PC-3 (cell line): ENCODE measurements around the gene FKBP14. TPM values are rescaled to one million over a fixed set of nuclear protein-coding genes. Genes with fewer than 3 reads are reported as not detected.

Experiments
- ATAC-seq: fragments of 200-7000 bp; cut with Tn5 transposase; 2 replicates; pipeline ENCODE4 v1.9.1; 2020; ENCODE audit warnings: mild to moderate bottlenecking, moderate library complexity
- BruUV-seq: library from RNA; stranded (reverse); fragments of 400-500 nt; replicated peaks from 2 replicates; lab custom pipeline; 2021; lab: Mats Ljungman, UMichigan
- CTCF ChIA-PET: fragments of 300-600 bp; sonication (Branson Sonifier 250); formaldehyde crosslinking; loops from one replicate; lab custom pipeline; 2022; ENCODE audit warnings: antibody characterized with exemption; lab: Charles Lee
- POLR2A ChIA-PET: fragments of 300-600 bp; sonication (Branson Sonifier 250); formaldehyde crosslinking; loops from one replicate; lab custom pipeline; 2022; ENCODE audit warnings: antibody characterized with exemption; ENCODE audit not compliant: unreplicated experiment; lab: Charles Lee
- DNase-seq: peaks from one replicate; pipeline ENCODE4 v3.0.0-alpha.2; 2015
- H2AFZ ChIP-seq: fragments of 300-600 bp; sonication (generic); 2 replicates; pipeline ENCODE4 v1.6.0; 2016; ENCODE audit warnings: antibody characterized with exemption, low read length
- H3F3A ChIP-seq: fragments of 300-600 bp; sonication (generic); one replicate; pipeline ENCODE4 v1.6.0; 2017; ENCODE audit warnings: antibody characterized with exemption, low read length, control low read depth, mild to moderate bottlenecking; ENCODE audit not compliant: unreplicated experiment
- H3K27ac ChIP-seq: fragments of 300-600 bp; sonication (generic); 2 replicates; pipeline ENCODE4 v1.5.1; 2016; ENCODE audit warnings: mild to moderate bottlenecking, low read length
- H3K27me3 ChIP-seq: fragments of 300-600 bp; sonication (generic); 2 replicates; pipeline ENCODE4 v1.6.1; 2016; ENCODE audit warnings: low read length, mixed read lengths
- H3K36me3 ChIP-seq: fragments of 300-600 bp; sonication (generic); 2 replicates; pipeline ENCODE4 v1.6.1; 2016; ENCODE audit warnings: low read depth, mixed run types, low read length, mixed read lengths
- H3K4me1 ChIP-seq: fragments of 300-600 bp; sonication (generic); 2 replicates; pipeline ENCODE4 v1.5.1; 2016; ENCODE audit warnings: low read length; ENCODE audit not compliant: insufficient read depth
- H3K4me2 ChIP-seq: fragments of 300-600 bp; sonication (generic); 2 replicates; pipeline ENCODE4 v1.6.0; 2016; ENCODE audit warnings: low read length
- H3K4me3 ChIP-seq: fragments of 300-600 bp; sonication (generic); 2 replicates; pipeline ENCODE4 v1.5.1; 2016; ENCODE audit warnings: mild to moderate bottlenecking, low read length, mixed read lengths
- H3K79me2 ChIP-seq: fragments of 300-600 bp; sonication (generic); 2 replicates; pipeline ENCODE4 v1.6.1; 2017; ENCODE audit warnings: low read length, mixed read lengths
- H3K9ac ChIP-seq: fragments of 300-600 bp; sonication (generic); 2 replicates; pipeline ENCODE4 v1.6.0; 2016; ENCODE audit warnings: mild to moderate bottlenecking, low read length
- H3K9me2 ChIP-seq: fragments of 300-600 bp; sonication (generic); replicated peaks from 2 replicates; pipeline ENCODE4 v1.6.1; 2016; ENCODE audit warnings: mixed run types, low read length, mixed read lengths
- H3K9me3 ChIP-seq: fragments of 300-600 bp; sonication (generic); 2 replicates; pipeline ENCODE4 v1.6.1; 2016; ENCODE audit warnings: low read length, mixed read lengths
- H4K20me1 ChIP-seq: fragments of 300-600 bp; sonication (generic); 2 replicates; pipeline ENCODE4 v1.6.1; 2016; ENCODE audit warnings: low read length, mixed read lengths
- EZH2 ChIP-seq: fragments of 300-600 bp; sonication (generic); IDR thresholded peaks from one replicate; pipeline ENCODE4 v1.6.1; 2017; ENCODE audit warnings: antibody characterized with exemption, mild to moderate bottlenecking, low read length; ENCODE audit not compliant: unreplicated experiment
- EZH2phosphoT487 ChIP-seq: fragments of 300-600 bp; sonication (generic); IDR thresholded peaks from 2 replicates; pipeline ENCODE4 v1.6.1; 2018; ENCODE audit warnings: mild to moderate bottlenecking, antibody characterized with exemption, low read length, borderline replicate concordance
- intact Hi-C: fragments of 100-400 bp; cut with micrococcal nuclease; formaldehyde crosslinking; loops from 2 replicates; pipeline ENCODE4 v1.9.0; 2023
- total RNA-seq: library from RNA; depleted of rRNA; stranded (reverse); fragments of >200 nt; gene quantifications from 2 replicates; pipeline ENCODE4 v1.2.3, GENCODE V29; 2014
- TF ChIP-seq, protein P1 (sequence below): fragments of 300-600 bp; sonication (generic); conservative IDR thresholded peaks from 2 replicates; pipeline ENCODE4 v1.5.1; 2017; ENCODE audit warnings: antibody characterized with exemption, low read depth, mild to moderate bottlenecking, low read length

Gene FKBP14
- total RNA-seq, 1 experiment from 2014 or later: 9.0 TPM

DNA sequence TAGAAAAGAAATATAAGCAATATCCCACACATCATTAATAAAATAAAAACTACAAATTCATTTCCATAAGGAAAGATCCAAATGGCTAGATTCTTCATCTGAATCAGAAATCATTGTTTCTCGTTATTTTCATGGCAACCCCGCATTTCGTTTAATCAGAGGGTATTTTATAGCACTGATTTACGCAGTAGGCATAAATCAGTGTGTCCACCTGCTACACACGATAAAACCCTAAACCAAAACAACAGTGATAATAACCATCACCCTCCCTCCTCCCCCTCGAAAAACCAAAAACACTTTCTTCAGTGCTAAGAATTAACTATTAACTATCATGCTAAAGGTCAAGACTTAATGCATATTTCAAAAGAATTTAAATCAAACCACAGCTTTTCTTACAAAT is 16.5 kb downstream of the FKBP14 start:
- ChIA-PET CTCF (no interaction called here), POLR2A (no interaction called here)
- no peak overlapping the region for H3K9ac ChIP-seq
- H2AFZ ChIP-seq: no peak overlapping the region
- TF ChIP-seq, protein P1, sequence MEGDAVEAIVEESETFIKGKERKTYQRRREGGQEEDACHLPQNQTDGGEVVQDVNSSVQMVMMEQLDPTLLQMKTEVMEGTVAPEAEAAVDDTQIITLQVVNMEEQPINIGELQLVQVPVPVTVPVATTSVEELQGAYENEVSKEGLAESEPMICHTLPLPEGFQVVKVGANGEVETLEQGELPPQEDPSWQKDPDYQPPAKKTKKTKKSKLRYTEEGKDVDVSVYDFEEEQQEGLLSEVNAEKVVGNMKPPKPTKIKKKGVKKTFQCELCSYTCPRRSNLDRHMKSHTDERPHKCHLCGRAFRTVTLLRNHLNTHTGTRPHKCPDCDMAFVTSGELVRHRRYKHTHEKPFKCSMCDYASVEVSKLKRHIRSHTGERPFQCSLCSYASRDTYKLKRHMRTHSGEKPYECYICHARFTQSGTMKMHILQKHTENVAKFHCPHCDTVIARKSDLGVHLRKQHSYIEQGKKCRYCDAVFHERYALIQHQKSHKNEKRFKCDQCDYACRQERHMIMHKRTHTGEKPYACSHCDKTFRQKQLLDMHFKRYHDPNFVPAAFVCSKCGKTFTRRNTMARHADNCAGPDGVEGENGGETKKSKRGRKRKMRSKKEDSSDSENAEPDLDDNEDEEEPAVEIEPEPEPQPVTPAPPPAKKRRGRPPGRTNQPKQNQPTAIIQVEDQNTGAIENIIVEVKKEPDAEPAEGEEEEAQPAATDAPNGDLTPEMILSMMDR: no peak
- no peak for TF ChIP-seq EZH2
- no peak for TF ChIP-seq EZH2phosphoT487
- H3K4me1 ChIP-seq: peaks cover 6% of the 10 kb centered on the region; the same call in 1 of the 2 replicates
- H3F3A ChIP-seq: no peaks in the 10 kb centered on the region
- no TSS peak for BruUV-seq
- no peak for ATAC-seq
- no peaks in the 10 kb centered on the region for H3K27me3 ChIP-seq
- H3K9me2 ChIP-seq: no peaks in the 10 kb centered on the region
- no peak overlapping the region for H3K27ac ChIP-seq
- intact Hi-C loops: no loop called here
- no peak for DNase-seq
- H3K9me3 ChIP-seq: no peaks in the 10 kb centered on the region
- no peak overlapping the region for H3K4me3 ChIP-seq
- no peak overlapping the region for H3K4me2 ChIP-seq
- H3K79me2 ChIP-seq: no peaks in the 10 kb centered on the region
- no peaks in the 10 kb centered on the region for H4K20me1 ChIP-seq
- H3K36me3 ChIP-seq: peaks cover 4% of the 10 kb centered on the region; the same call in 1 of the 2 replicates

DNA sequence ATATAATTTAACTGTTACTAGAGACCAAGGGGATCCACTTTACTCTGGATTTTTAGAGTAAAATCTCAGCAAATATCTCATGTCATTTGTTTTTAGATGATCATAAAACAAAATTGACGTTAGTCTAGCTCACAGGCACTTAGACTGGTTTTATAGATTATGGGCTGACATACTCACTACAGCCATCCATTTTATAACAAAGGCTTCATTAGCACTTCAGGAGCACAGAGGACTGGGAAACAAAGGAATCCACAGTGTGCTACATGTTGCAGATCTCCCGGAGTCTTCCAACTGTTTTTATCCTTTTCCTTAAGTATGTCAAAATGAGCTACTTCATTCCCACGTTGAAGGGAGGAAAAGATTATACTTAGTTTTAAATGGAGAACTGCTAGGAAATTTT is 21.0 kb downstream of the FKBP14 start:
- POLR2A ChIA-PET: interaction anchor here (0.6 kb wide), 1 partner anchor 71 kb away, joined by 4 read pairs; no protein-coding TSS in a partner anchor

DNA sequence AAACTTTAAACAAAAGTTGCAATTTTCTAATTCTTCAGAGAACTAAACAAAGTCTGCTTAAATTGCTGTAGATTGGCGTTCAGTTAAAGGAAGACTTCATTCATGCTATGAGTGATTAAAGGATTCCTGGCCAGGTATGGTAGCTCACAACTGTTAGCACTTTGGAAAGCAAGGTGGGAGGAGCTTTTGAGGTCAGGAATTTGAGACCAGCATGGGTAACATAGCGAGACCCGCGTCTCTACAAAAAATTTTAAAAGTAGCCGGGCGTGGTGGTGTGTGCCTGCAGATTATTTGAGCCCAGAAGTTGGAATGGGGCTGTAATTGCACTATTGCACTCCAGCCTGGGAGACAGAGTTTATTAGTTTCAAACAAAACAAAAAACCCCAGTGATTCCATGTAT is 23.4 kb downstream of the FKBP14 start:
- Histone ChIP-seq H4K20me1 (no peaks in the 10 kb centered on the region), H3K79me2 (no peaks in the 10 kb centered on the region), H3K27ac (no peak overlapping the region), H3K9me2 (no peaks in the 10 kb centered on the region), H3K27me3 (no peaks in the 10 kb centered on the region), H2AFZ (no peak overlapping the region), H3K36me3 (no peaks in the 10 kb centered on the region), H3K4me1 (no peaks in the 10 kb centered on the region), H3K9me3 (no peaks in the 10 kb centered on the region), H3K9ac (no peak overlapping the region), H3K4me2 (no peak overlapping the region), H3K4me3 (no peak overlapping the region), H3F3A (no peaks in the 10 kb centered on the region)
- no peak for DNase-seq
- POLR2A ChIA-PET: no interaction called here
- TF ChIP-seq EZH2 (no peak), EZH2phosphoT487 (no peak)
- TF ChIP-seq, protein P1: no peak
- intact Hi-C loops: no loop called here
- BruUV-seq: no TSS peak
- CTCF ChIA-PET: interaction anchor here (1.1 kb wide), 1 partner anchor 24 kb away, joined by 3 read pairs; the partner anchor contains the start of gene FKBP14
- ATAC-seq: no peak

More for the DNA sequence above, 21.0 kb downstream of the FKBP14 start:
- H3K27me3 ChIP-seq: no peaks in the 10 kb centered on the region
- no peak for DNase-seq
- intact Hi-C loops: no loop called here
- H3K9ac ChIP-seq: no peak overlapping the region
- no peaks in the 10 kb centered on the region for H3K79me2 ChIP-seq
- no peaks in the 10 kb centered on the region for H3K9me3 ChIP-seq
- H3K4me1 ChIP-seq: no peaks in the 10 kb centered on the region
- H4K20me1 ChIP-seq: no peaks in the 10 kb centered on the region
- H3K27ac ChIP-seq: no peak overlapping the region
- TF ChIP-seq EZH2phosphoT487 (no peak), EZH2 (no peak)
- TF ChIP-seq, protein P1: no peak
- no peak overlapping the region for H2AFZ ChIP-seq
- H3K4me3 ChIP-seq: no peak overlapping the region
- no peak overlapping the region for H3K4me2 ChIP-seq
- BruUV-seq: no TSS peak
- no peak for ATAC-seq
- CTCF ChIA-PET: no interaction called here
- no peaks in the 10 kb centered on the region for H3K9me2 ChIP-seq
- no peaks in the 10 kb centered on the region for H3K36me3 ChIP-seq
- no peaks in the 10 kb centered on the region for H3F3A ChIP-seq
